Stomach (tissue), 4 donors: ENCODE data around the gene FXR2.

Experiments used
- POLR2AphosphoS5 ChIP-seq, 3 donors: sonication (generic); formaldehyde crosslinking; IDR thresholded peaks; one replicate each; pipeline ENCODE4 v1.6.1; 2016; ENCODE audit warnings: antibody characterized with exemption in 3 of 3
- TF ChIP-seq, protein P1 (sequence below), 7 experiments: fragments of 450-650 bp in 4 of 7; fragments of 200-600 bp in 3 of 7; sonication (generic) in 3 of 7; IDR thresholded peaks; one replicate each; pipeline ENCODE4 v1.5.1; 2016 to 2019; ENCODE audit warnings: antibody characterized with exemption in 7 of 7, control low read depth in 2 of 7, mild to moderate bottlenecking in 1 of 7

DNA sequence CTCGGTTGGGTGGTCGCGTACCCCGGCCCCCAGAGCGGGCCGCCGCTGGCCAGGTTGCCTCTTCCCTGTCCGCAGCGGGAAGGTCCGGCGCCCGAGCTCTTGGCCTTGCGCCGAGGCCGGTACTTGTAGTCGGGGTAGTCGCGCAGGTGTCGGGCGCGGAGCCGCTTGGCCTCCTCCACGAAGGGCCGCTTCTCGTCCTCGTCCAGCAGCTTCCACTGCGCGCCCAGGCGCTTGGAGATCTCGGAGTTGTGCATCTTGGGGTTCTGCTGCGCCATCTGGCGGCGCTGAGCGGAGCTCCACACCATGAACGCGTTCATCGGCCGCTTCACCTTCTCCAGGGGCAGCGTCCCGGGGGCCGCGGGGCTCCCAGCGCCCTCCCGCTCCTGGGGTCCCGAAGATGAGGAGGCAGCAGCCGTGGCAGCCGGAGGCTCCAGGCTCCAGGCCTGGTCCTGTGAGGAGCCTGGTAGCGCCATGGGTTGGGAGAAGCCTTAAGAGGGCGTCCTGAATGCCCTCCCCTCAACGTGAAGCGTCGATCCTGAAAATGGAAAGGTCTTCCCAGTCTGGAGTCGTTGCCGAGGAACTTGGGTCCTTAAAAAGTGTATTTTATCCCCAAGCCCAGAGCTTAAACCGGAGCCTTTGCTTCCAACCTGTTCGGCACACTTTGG, 25.4 kb downstream of the FXR2 start:
- TF ChIP-seq, protein P1, sequence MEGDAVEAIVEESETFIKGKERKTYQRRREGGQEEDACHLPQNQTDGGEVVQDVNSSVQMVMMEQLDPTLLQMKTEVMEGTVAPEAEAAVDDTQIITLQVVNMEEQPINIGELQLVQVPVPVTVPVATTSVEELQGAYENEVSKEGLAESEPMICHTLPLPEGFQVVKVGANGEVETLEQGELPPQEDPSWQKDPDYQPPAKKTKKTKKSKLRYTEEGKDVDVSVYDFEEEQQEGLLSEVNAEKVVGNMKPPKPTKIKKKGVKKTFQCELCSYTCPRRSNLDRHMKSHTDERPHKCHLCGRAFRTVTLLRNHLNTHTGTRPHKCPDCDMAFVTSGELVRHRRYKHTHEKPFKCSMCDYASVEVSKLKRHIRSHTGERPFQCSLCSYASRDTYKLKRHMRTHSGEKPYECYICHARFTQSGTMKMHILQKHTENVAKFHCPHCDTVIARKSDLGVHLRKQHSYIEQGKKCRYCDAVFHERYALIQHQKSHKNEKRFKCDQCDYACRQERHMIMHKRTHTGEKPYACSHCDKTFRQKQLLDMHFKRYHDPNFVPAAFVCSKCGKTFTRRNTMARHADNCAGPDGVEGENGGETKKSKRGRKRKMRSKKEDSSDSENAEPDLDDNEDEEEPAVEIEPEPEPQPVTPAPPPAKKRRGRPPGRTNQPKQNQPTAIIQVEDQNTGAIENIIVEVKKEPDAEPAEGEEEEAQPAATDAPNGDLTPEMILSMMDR (IDR thresholded peaks at IDR 0.05), result peak in 5 of 7 experiments; percentile 72 to 90 (median 84)
- TF ChIP-seq POLR2AphosphoS5 (IDR thresholded peaks at IDR 0.05), result peak; percentile 37 to 78 (median 47)
